CD4-positive, alpha-beta T cell treated with Interleukin-1 beta for 1 hour (primary cell): ENCODE results near the gene MOB3B.

ENCODE experiments used
- DNase-seq, 2 donors: peaks; one replicate each; pipeline ENCODE4 v3.0.0-alpha.2; 2020 to 2022

MOB3B gene

GRCh38 chr9:27529316-27530278 is at the start of gene MOB3B:
MOB3B (minus strand) TSS chr9:27529814; CDS start chr9:27455550, 74,264 bp downstream.
- peak; percentile 72 to 77 for DNase-seq

GRCh38 chr9:27573634-27574590 is 44.3 kb upstream of the MOB3B start:
- peak; percentile 98 to 99 for DNase-seq

GRCh38 chr9:27572918-27573633 is 43.5 kb upstream of the MOB3B start, which contains the start of gene C9orf72:
C9orf72 (minus strand) TSS chr9:27573481; CDS start chr9:27567120, 6,361 bp downstream.
- DNase-seq = peak; percentile 89

DNA sequence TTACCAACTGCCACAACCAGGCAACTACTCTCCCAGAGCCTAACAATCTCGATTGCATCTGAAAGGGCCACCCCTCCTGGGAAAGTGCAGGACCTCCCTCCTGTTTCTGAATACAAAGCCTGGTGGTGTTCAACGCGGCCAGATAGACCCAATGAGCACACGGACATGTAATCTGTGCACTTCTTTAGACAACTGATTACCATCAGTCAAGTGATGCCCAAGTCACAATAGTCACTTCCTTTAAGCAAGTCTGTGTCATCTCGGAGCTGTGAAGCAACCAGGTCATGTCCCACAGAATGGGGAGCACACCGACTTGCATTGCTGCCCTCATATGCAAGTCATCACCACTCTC is 42.9 kb upstream of the MOB3B start:
- peak; percentile 67 to 83 for DNase-seq

DNA sequence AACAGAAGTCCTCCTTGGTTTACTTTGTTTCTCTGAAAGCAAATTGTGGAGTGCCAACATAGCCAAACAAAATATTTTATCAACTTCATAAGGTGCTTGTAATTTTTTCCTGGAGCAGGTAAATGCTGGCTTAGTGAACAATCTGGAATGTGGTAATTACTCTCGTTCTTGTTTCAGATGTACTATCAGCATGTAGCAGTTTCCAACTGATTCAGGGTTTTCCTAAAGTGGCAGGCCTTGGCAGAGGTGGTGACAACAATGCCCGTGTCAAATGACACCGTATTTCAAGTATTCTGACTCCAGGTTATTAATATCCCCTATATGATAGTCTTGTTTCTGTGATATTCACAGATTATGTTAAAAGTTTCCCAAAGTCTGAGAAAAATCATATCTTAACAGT is 42.4 kb upstream of the MOB3B start:
- DNase-seq = peak in 1 of 2 donors; percentile 2

- DNase-seq = no peak
These were observed 41.4 kb upstream of the MOB3B start for GRCh38 chr9:27571011-27571410.

- DNase-seq = no peak
These were observed 39.8 kb upstream of the MOB3B start for GRCh38 chr9:27569406-27569805.

GRCh38 chr9:27566118-27566517 is 36.5 kb upstream of the MOB3B start:
- no peak for DNase-seq

DNA sequence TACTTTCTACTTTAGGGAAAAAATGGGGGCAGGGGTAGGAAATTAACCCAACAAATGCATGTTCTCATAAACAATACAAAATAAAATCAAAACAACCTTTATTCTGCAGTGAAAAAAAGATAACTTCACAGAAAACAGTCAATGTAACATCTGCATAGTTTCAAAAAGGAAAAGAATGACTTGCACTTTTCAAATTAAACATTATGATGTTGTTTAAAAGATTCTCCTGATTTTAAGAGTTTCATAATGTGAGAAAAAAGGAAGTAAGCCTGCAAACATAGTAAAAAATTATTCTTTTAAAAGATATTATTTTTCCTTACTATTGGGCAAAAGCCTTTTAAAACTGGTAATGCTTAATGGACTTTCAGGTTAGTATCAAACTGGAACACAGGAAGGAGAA is 36.1 kb upstream of the MOB3B start:
- no peak for DNase-seq

- DNase-seq = no peak
These were observed 35.1 kb upstream of the MOB3B start for GRCh38 chr9:27564670-27565069.

DNA sequence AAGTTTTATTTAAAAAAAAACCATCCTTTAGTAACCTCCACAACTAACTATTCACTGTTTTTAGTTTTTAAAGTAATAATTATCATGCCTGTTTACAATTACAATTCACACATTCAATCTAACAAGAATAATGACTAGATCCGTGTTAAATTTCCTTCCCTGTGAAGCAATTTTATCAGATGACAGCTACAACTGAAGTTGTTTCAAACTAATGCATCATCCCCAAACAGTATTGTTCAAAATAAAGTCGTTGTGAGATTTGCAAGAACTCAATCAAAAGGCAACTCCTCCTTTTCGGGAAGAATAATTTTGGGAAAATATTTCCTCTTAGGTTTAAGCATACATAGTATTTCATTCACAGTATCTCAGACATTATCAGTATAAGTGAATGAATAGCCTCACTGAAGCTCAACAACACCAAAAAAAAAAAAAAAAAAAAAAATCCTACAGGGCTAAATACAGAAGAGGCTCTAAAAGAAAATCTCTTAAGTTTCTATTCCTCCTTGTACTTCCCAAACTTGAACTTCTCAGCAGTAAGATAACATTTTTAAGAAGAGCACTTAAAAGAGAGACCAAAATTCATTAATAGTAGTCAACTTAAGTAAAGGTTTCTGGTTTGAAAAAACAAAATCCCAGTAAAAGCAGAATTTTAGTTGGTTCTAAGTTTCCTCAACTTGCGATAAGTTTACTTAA is 34.3 kb upstream of the MOB3B start:
- DNase-seq = no peak

DNA sequence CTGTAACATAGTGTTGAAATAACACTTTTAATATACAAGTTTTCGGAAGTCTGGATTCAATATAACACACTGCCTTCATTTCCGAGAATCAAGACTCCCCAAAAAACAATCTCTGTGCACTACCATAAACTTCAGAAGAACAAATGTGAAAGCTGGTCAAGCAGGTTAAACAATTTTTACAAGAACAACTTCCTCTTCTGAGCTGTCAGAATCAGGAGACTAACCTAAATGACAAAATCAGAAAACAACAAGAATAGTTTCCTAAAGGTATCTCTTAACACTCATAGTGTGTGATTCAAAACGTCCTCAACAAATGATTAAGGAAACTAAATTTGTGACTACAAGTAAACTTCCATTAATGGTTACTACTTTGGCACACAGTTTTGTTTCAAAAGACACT is 32.1 kb upstream of the MOB3B start:
- no peak for DNase-seq

- no peak for DNase-seq
These were observed 30.8 kb upstream of the MOB3B start for GRCh38 chr9:27560457-27560856.

- no peak for DNase-seq
These were observed 28.7 kb upstream of the MOB3B start for GRCh38 chr9:27558307-27558706.

DNA sequence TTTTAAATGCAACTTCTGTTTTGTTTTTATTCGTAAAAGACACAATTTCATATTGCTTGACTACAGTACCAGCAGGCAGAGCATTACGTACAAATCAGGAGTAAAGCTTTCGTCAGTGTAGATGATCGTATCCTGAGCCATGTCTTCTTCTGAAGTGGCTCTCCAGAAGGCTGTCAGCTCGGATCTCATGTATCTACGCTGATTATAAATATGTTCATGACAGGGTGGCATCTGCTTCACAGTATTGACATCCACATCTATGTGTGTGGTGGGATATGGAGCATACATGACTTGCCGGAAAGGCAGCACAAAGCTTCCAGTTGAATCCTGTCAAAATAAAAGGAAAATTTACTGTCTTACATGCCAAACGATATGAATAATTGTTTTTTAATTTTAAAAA is 26.9 kb upstream of the MOB3B start:
- no peak for DNase-seq

- DNase-seq = no peak
These were observed 25.1 kb upstream of the MOB3B start for GRCh38 chr9:27554712-27555111.

DNA sequence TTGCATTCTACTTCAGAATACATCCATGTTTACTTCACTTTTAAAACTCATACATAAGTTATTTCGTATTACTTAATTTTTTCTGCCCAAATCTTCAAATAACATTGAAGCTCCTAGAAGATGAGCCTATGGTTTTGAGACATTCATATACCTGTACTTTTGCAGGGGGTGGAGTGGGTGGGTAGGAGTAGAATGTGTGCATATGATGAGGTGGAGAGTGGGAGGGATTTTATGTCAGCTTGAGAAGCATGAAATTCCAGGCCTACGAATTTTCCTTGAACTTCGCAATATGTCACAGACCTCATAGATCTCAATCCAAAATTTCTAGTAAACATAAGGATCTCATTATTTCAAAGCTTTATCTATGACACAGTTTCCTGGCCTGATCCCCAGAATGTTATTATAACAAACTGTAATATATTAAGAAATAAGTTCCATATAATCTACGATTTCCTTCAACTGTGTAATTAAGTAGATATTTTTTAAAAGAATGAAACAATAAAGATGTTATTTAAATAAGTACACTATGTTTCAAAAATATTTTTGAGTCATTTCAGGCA is 19.7 kb upstream of the MOB3B start:
- DNase-seq = no peak

GRCh38 chr9:27548055-27548741 is 18.6 kb upstream of the MOB3B start:
- peak in 1 of 2 donors; percentile 14 for DNase-seq

- no peak for DNase-seq
These were observed 15.9 kb upstream of the MOB3B start for GRCh38 chr9:27545471-27545870.

- no peak for DNase-seq
These were observed 12.9 kb upstream of the MOB3B start for GRCh38 chr9:27542508-27542907.

GRCh38 chr9:27541740-27542139 is 12.1 kb upstream of the MOB3B start:
- DNase-seq = no peak
